ENCODE results near the gene SLC35B2.

GRCh38 chr6:44261581-44261980 is 4.3 kb upstream of the SLC35B2 start:
- TF ChIP-seq MXI1 (IDR thresholded peaks at IDR 0.05; ENCODE audit: low read depth, low read length) (no peak), SMC3 (IDR thresholded peaks at IDR 0.05; ENCODE audit: low read depth, low read length) (no peak), GABPA (IDR thresholded peaks at IDR 0.05; ENCODE audit: low read depth) (no peak), CTCF (IDR thresholded peaks at IDR 0.05) (no peak), FOXJ3 (CRISPR knock-in tag; IDR thresholded peaks at IDR 0.05) (no peak), NRF1 (IDR thresholded peaks at IDR 0.05; ENCODE audit: low read depth, low read length) (no peak), TEAD4 (IDR thresholded peaks at IDR 0.05; ENCODE audit: borderline replicate concordance, insufficient read depth) (no peak), GATA2 (CRISPR knock-in tag; IDR thresholded peaks at IDR 0.05) (no peak), EP300 (IDR thresholded peaks at IDR 0.05; ENCODE audit: borderline replicate concordance in 1 of 2, low read depth in 1 of 2, low read length in 1 of 2) (no peak), PBX3 (IDR thresholded peaks at IDR 0.05) (no peak)
